ENCODE results near the gene SLC16A5.

GRCh38 chr17:75151930-75152329 is 64.2 kb downstream of the SLC16A5 start:
- TF ChIP-seq CTCF (IDR thresholded peaks at IDR 0.05) (no peak), POLR2A (IDR thresholded peaks at IDR 0.05) (no peak)
